ENCODE measurements around the gene VSX1.
A peak's percentile ranks its signal among the peaks of the same experiment; 100 is the strongest.

The VSX1 gene

DNA sequence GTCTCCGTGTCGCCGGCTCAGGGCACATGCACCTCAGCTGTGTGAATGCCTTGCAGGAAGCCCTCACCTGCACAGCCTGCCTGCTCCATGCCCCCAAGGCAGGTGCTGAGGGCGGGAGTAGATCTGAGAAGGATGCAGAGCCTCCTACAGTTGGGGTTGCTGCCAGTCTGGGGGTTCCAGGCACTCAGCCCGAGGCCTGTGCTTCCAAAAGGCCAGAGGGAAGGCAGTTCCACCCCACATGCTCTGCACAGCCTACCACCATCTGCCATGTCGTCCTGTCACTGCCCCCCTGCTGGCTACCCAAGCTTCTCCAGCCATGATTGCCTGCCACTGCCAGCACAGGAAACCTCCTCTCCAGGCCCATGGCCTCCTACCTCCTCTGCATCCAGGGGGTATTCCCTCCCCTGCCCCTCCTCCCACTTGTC, 43.3 kb downstream of the VSX1 start:
- no peak for DNase-seq

GRCh38 chr20:25038103-25038410, 43.9 kb downstream of the VSX1 start:
- DNase-seq: no peak

DNA sequence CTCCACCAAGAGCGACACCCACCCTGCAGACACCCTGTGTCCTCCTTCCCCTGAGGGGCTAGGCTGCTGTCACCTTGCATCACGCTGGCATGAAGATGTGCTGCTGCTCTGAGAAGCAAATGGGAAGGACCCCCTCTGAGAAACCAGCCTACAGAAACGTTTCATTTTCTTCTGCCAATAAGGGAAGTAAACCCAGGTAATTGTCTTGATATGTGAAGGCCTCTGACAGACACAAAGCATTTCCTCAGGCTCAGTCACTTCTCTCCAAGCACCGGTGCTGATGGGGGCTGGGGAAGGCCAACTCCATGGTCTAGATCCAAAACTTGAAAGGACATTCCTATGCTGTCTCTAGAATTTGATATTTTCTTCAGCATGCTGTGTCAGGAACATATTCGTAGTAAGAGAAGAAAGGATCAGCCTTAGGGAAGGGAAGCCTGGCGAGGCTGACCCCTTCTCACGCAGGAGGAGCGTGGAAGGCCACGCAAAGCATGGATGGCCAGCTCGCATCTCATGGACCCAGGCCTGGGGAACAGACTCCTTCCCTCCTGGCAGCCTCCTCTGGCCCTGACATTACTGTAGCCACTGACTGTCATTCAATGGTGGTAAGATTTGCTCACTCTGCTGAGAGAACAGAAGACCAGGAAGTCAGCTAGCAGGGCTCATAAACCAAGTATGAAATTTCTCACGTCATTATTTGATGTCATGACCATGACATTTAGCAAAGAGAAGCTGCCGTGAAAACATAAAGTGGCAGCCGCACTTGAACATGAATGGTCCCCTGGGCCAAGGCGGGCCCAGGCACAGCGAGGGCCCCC, 44.4 kb downstream of the VSX1 start:
- DNase-seq: no peak

DNA sequence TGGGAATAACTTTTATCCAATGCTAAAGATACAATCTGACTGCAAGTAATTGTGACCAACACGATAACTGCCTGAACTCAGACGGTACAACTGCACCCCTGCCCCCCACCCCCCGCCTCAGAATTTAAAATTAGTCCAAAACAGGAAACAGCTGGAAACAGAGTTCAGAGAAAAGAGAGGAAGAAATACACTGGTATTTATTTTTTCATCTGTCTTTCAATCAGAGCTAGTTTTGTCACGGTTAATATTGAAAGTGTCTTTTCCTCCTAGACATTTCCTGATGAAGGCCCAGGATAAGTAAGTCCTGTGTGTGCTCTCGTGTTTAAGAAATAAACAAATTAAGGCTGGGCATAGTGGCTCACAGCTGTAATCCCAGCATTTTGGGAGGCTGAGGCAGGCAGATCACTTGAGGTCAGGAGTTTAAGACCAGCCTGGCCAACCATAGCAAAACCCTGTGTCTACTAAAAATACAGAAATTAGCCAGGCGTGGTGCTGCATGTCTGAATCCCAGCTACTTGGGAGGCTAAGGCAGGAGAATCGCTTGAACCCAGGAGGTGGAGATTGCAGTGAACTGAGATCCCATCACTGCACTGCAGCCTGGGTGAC, 45.5 kb downstream of the VSX1 start:
- DNase-seq: no peak

- DNase-seq: no peak
These were observed 46.0 kb downstream of the VSX1 start for GRCh38 chr20:25035921-25036320.

GRCh38 chr20:25033924-25034300, 48.0 kb downstream of the VSX1 start:
- DNase-seq: no peak

- no peak for DNase-seq
These were observed 48.5 kb downstream of the VSX1 start for GRCh38 chr20:25033265-25033923.

DNA sequence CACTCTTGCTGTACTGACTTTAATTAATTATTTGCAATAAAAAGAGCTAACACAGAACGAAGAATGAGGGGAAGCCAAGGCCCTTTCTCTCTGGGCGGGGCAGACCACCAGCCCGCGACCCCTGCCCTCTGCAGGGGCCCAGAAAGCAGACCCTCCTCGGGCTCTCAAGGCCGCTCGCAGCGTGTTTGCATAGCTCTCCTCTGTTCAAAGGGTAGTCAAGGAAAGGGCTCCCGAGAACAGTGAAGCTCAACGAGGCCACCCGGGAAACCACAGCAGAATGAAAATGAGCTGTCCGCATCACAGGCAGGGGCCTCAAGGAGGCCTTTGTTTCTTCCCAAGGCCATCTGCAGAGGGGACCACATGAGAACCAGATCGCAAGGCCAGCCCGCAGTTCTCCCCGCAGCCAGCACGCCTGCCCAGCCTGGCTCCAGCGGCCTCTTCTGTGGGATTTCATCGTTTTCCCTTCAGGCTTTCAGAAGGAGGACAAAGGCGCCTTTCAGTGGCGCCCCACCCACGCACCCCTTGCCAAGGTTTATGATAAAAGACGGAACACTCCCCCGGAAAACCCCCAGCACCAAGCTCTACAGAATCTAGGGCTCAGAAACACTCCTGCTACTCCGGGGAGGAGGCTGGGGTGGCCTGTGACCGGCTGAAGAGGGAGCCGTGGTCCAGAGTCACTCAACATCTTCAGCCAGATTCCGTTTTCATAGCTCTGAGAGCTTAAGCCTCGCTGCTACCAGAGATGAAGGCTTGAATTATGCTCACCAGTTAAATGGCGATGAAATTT, 49.3 kb downstream of the VSX1 start:
- no peak for DNase-seq

- no peak for DNase-seq
These were observed 49.9 kb downstream of the VSX1 start for GRCh38 chr20:25032065-25032477.

- DNase-seq: no peak
These were observed 50.7 kb downstream of the VSX1 start for GRCh38 chr20:25031241-25031640.

DNA sequence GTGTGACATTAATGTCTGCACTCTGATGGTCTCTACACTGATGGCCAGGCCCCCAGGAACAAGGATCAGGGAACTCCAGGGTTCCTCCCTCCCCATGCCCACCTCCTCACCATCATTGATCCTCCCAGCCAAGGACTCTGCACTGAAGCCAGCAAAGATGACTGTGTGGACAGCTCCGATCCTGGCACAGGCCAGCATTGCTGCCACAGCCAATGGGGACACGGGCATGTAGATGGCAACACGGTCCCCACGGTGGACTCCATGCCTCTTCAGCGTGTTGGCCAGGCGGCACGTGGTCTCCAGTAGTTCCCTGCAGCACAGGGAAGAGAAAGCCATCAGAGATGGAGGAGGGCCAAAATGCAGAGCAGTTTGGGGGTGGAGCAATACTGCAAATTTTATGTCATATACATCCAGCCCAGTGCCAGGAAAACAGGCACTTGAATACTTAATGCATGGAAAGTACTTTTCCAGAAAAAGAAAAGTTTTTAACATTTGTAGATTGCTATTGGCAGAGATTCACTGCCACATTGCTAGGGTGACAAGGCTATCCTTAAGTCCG, 51.2 kb downstream of the VSX1 start:
- DNase-seq: no peak

GRCh38 chr20:25030007-25030648, 51.8 kb downstream of the VSX1 start:
- no peak for DNase-seq

DNA sequence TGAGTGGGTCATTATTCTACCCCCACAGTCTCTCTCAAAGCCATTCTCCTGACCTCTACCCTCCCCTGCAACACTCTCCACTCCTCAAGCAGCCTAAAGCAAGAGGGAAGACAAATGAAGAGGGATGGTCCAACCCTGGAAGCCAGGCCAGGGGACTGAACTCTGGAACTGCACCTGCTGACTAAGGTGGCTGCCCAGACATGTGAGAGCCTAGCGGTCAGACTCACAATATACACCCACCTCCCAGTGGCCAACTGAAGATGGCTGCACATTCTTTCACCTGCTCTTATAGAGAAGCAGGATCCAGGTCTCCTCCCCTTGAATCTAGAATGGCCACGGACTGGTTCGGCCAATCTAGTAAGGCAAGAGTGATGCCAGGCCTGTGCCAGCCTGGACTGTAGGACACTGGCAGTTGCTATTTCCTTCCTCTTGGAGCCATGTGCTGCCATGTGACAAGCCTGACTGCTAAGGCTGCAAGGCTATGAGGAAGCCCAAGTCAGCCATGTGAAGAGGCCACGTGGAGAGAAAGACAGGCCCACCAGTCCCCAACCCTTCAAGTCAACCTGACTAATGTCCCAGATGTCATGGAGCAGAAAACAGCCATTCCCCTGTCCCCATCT, 55.8 kb downstream of the VSX1 start:
- DNase-seq: peak; percentile 20
